Neural cell (in vitro differentiated cells): ENCODE data around the gene KRTAP10-10.

Source experiments
- EP300 ChIP-seq: fragments of 450-650 bp; conservative IDR thresholded peaks from 2 replicates; pipeline ENCODE4 v1.6.1; 2014; ENCODE audit warnings: antibody characterized with exemption, mild to moderate bottlenecking, moderate library complexity; ENCODE audit not compliant: poor library complexity, severe bottlenecking
- EZH2 ChIP-seq: fragments of 200-600, 300-800 bp; shearing (Covaris generic), sonication (generic); IDR thresholded peaks from 2 replicates; pipeline ENCODE4 v1.6.1; 2014; ENCODE audit warnings: antibody characterized with exemption, low read length, borderline replicate concordance, mild to moderate bottlenecking; ENCODE audit not compliant: insufficient read depth, poor library complexity, severe bottlenecking
- MXI1 ChIP-seq: fragments of 450-650 bp; conservative IDR thresholded peaks from 2 replicates; pipeline ENCODE4 v1.6.1; 2014; ENCODE audit warnings: antibody characterized with exemption, mild to moderate bottlenecking; ENCODE audit not compliant: poor library complexity, severe bottlenecking
- POLR2AphosphoS5 ChIP-seq: IDR thresholded peaks from 2 replicates; pipeline ENCODE4 v1.6.1; 2012
- RAD21 ChIP-seq: fragments of 450-650 bp; conservative IDR thresholded peaks from 2 replicates; pipeline ENCODE4 v1.6.1; 2014; ENCODE audit warnings: antibody characterized with exemption, mild to moderate bottlenecking, moderate library complexity
- TAF1 ChIP-seq: IDR thresholded peaks from 2 replicates; pipeline ENCODE4 v1.6.1; 2012; ENCODE audit warnings: low read depth
- TF ChIP-seq, protein P1 (sequence below): fragments of 450-650 bp; IDR thresholded peaks from 2 replicates; pipeline ENCODE4 v1.5.1; 2014; ENCODE audit warnings: antibody characterized with exemption, mild to moderate bottlenecking, moderate library complexity; ENCODE audit not compliant: poor library complexity, severe bottlenecking
- TF ChIP-seq, protein P2 (sequence below): IDR thresholded peaks from 2 replicates; pipeline ENCODE4 v1.6.1; 2012; ENCODE audit warnings: borderline replicate concordance

DNA sequence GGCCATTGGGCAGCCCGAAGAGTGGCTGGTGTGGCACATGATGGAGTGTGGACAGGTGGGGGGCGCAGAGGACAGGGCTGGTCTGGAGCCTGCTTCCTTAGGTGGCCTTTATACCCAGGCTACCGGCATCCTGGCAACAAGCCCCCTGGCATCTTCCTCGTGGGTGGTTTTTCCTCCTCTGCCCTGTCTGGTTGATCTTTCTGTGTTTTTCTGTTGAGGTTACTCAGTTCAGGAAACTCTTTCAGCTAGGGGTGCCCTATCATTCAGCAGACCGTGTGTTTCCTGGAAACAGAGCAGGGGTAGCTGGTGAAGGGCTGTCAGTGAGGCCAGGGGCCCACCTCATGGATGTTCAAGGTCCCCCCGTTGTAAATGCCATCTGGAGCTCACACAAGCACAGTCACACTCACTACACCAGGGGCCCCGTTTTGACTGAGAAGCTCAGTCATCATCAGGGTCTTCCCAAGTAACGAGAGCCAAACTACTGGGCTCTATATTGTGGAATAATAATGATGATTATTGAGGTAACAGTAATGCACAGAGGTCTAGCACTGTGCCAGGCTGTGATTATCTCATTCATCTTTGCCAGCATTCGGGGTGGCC, 17.5 kb downstream of the KRTAP10-10 start, which contains the start of gene KRTAP12-4:
- TF ChIP-seq, protein P1, sequence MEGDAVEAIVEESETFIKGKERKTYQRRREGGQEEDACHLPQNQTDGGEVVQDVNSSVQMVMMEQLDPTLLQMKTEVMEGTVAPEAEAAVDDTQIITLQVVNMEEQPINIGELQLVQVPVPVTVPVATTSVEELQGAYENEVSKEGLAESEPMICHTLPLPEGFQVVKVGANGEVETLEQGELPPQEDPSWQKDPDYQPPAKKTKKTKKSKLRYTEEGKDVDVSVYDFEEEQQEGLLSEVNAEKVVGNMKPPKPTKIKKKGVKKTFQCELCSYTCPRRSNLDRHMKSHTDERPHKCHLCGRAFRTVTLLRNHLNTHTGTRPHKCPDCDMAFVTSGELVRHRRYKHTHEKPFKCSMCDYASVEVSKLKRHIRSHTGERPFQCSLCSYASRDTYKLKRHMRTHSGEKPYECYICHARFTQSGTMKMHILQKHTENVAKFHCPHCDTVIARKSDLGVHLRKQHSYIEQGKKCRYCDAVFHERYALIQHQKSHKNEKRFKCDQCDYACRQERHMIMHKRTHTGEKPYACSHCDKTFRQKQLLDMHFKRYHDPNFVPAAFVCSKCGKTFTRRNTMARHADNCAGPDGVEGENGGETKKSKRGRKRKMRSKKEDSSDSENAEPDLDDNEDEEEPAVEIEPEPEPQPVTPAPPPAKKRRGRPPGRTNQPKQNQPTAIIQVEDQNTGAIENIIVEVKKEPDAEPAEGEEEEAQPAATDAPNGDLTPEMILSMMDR = no peak
- TF ChIP-seq TAF1 (no peak), EZH2 (no peak), EP300 (no peak), POLR2AphosphoS5 (no peak), MXI1 (no peak), RAD21 (no peak)
- TF ChIP-seq, protein P2, sequence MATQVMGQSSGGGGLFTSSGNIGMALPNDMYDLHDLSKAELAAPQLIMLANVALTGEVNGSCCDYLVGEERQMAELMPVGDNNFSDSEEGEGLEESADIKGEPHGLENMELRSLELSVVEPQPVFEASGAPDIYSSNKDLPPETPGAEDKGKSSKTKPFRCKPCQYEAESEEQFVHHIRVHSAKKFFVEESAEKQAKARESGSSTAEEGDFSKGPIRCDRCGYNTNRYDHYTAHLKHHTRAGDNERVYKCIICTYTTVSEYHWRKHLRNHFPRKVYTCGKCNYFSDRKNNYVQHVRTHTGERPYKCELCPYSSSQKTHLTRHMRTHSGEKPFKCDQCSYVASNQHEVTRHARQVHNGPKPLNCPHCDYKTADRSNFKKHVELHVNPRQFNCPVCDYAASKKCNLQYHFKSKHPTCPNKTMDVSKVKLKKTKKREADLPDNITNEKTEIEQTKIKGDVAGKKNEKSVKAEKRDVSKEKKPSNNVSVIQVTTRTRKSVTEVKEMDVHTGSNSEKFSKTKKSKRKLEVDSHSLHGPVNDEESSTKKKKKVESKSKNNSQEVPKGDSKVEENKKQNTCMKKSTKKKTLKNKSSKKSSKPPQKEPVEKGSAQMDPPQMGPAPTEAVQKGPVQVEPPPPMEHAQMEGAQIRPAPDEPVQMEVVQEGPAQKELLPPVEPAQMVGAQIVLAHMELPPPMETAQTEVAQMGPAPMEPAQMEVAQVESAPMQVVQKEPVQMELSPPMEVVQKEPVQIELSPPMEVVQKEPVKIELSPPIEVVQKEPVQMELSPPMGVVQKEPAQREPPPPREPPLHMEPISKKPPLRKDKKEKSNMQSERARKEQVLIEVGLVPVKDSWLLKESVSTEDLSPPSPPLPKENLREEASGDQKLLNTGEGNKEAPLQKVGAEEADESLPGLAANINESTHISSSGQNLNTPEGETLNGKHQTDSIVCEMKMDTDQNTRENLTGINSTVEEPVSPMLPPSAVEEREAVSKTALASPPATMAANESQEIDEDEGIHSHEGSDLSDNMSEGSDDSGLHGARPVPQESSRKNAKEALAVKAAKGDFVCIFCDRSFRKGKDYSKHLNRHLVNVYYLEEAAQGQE = no peak
